ENCODE data around the gene RFTN1. TPM values are rescaled to one million over a fixed set of nuclear protein-coding genes. Genes with fewer than 3 reads are reported as not detected.

Gene RFTN1
- total and polyA plus RNA-seq, 2 of the 8 experiments (the other 6 are each of a cell fraction or from before 2014, with no cell fraction given): 4.6 to 6.7 TPM

- Histone ChIP-seq H3K4ac (replicated peaks; ENCODE audit: insufficient read length, low read depth, low read length) (no peak overlapping the region), H4K20me1 (replicated peaks in 1 of 2; ENCODE audit: control insufficient read depth in 1 of 2, insufficient read depth in 2 of 2, low read length in 2 of 2) (no peaks in the 10 kb centered on the region), H3K14ac (ENCODE audit: insufficient read length) (no peak overlapping the region), H4K5ac (ENCODE audit: insufficient read length, low read depth, low read length) (no peak overlapping the region), H2AFZ (ENCODE audit: low read length) (no peak overlapping the region), H3K4me3 (ENCODE audit: extremely low read depth in 1 of 4, insufficient read depth in 2 of 4, low read depth in 3 of 4, low read length in 4 of 4) (no peak overlapping the region), H3K9me3 (ENCODE audit: insufficient read depth in 2 of 2, low read depth in 1 of 2, low read length in 1 of 2) (no peaks in the 10 kb centered on the region), H3K36me3 (ENCODE audit: control insufficient read depth in 2 of 4, insufficient read depth in 4 of 4, low read length in 3 of 4) (no peaks in the 10 kb centered on the region), H3K27me3 (replicated peaks in 1 of 4; ENCODE audit: control insufficient read depth in 3 of 4, extremely low read depth in 1 of 4, insufficient read depth in 3 of 4, low read length in 3 of 4) (no peaks in the 10 kb centered on the region; a peak in 1 of 7 replicates), H2BK15ac (ENCODE audit: low read length) (no peak overlapping the region), H2BK5ac (ENCODE audit: low read depth, low read length) (no peak overlapping the region), H2AK5ac (ENCODE audit: low read depth, low read length) (no peak overlapping the region), H4K91ac (replicated peaks; ENCODE audit: insufficient read length, low read length) (no peak overlapping the region), H3K23ac (ENCODE audit: insufficient read length) (no peak overlapping the region), H3K4me1 (replicated peaks in 1 of 4; ENCODE audit: control insufficient read depth in 3 of 4, insufficient read depth in 4 of 4, low read length in 3 of 4) (no peaks in the 10 kb centered on the region), H4K8ac (ENCODE audit: extremely low read depth, insufficient read depth, low read length) (no peak overlapping the region), H2BK20ac (ENCODE audit: low read length) (no peak overlapping the region), H2BK12ac (ENCODE audit: low read depth, low read length) (no peak overlapping the region), H3K79me2 (ENCODE audit: control insufficient read depth in 1 of 2, insufficient read depth in 2 of 2, low read length in 2 of 2) (no peaks in the 10 kb centered on the region), H3K27ac (ENCODE audit: low read depth, low read length) (no peak overlapping the region), H3K4me2 (ENCODE audit: insufficient read depth in 1 of 2, low read depth in 2 of 2, low read length in 2 of 2) (no peak overlapping the region), H3K79me1 (ENCODE audit: low read depth, low read length) (no peaks in the 10 kb centered on the region), H3K18ac (ENCODE audit: extremely low read depth, low read length) (no peak overlapping the region), H3K9ac (replicated peaks in 1 of 4; ENCODE audit: extremely low read depth in 1 of 4, low read depth in 3 of 4, low read length in 3 of 4) (no peak overlapping the region), H2BK120ac (replicated peaks; ENCODE audit: low read depth, low read length) (no peak overlapping the region), H3K56ac (replicated peaks; ENCODE audit: insufficient read length, low read depth, low read length) (no peak overlapping the region), H3K23me2 (ENCODE audit: low read depth, low read length) (no peaks in the 10 kb centered on the region; the same call in 1 of the 2 replicates)
- ChIA-PET POLR2A (ENCODE audit: partially characterized antibody) (no interaction called here), CTCF (ENCODE audit: partially characterized antibody) (interaction anchor here (0.8 to 2.3 kb wide), 5 partner anchors 34 to 104 kb away, joined by 3 to 7 read pairs (median 4); no protein-coding TSS in a partner anchor)
- FAIRE-seq (no peak), DNase-seq (ENCODE audit: low read depth in 1 of 2, low spot score in 2 of 2) (no peak)
- TF ChIP-seq SRF (IDR thresholded peaks at IDR 0.05; ENCODE audit: low read depth, low read length) (no peak), CTCF (IDR thresholded peaks at IDR 0.05; ENCODE audit: control extremely low read depth in 1 of 3, insufficient read depth in 1 of 3, low read depth in 1 of 3, low read length in 3 of 3) (no peak), PHF8 (conservative IDR thresholded peaks at IDR 0.05; ENCODE audit: low read depth, low read length) (no peak), EP300 (IDR thresholded peaks at IDR 0.05; ENCODE audit: borderline replicate concordance in 1 of 2, low read depth in 2 of 2, low read length in 2 of 2) (no peak)
- 91% methylated on average over 1 of the region's 1 CpG; no CpG with 5 or more reads in 1 of the 2 experiments for WGBS, 2 experiments (ENCODE audit: extremely low coverage in 1 of 2, insufficient coverage in 1 of 2, insufficient read length in 1 of 2, insufficient replicate concordance in 2 of 2, low coverage in 1 of 2, low lambda C conversion rate in 2 of 2, missing lambda C conversion rate in 1 of 2)
These were observed 101.2 kb downstream of the RFTN1 start for GRCh38 chr3:16412192-16412800.

Measured in H1 (cell line).